Pulmonary artery endothelial cell (primary cell): ENCODE measurements around the gene LAMA4. TPM values are rescaled to one million over a fixed set of nuclear protein-coding genes. Genes with fewer than 3 reads are reported as not detected.

Experiments
- DNase-seq: peaks from one replicate; pipeline ENCODE4 v3.0.0-alpha.2; 2011; ENCODE audit warnings: low read depth, low spot score
- total RNA-seq: library from RNA; depleted of rRNA; stranded (reverse); fragments of >200 nt; gene quantifications from 2 replicates; pipeline ENCODE4 v1.2.3, GENCODE V29; 2014

LAMA4 gene
- total RNA-seq, 1 donor from 2014 or later = 516 TPM

GRCh38 chr6:112191509-112192020 is 62.8 kb downstream of the LAMA4 start:
- DNase-seq = no peak

GRCh38 chr6:112190164-112190563 is 64.2 kb downstream of the LAMA4 start:
- no peak for DNase-seq

GRCh38 chr6:112189494-112189893 is 64.9 kb downstream of the LAMA4 start:
- no peak for DNase-seq

- no peak for DNase-seq
Observed at GRCh38 chr6:112188906-112189305, 65.5 kb downstream of the LAMA4 start.

- no peak for DNase-seq
Observed at GRCh38 chr6:112187736-112188135, 66.6 kb downstream of the LAMA4 start.

- no peak for DNase-seq
Observed at GRCh38 chr6:112184951-112185350, 69.4 kb downstream of the LAMA4 start.

DNA sequence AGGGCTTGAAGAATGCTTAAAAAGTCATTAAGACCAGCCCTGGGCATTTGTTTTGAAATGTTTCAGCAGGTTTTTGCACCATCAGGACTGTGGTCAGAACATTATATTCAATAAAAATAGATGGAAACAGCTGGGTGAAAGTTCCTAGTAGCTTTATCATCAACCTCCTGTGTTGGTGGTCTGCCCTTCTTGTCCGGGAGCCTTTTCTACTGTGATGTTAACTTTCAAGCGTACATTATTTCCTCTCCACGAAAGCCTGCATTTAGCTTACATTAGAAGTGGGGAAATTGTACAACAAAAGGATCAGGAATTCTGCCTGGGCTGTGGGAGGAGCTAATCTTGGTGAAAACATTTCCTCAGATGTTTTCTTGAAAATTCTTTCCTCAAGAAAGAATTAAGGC is 71.1 kb downstream of the LAMA4 start:
- DNase-seq = no peak

GRCh38 chr6:112181130-112181529 is 73.2 kb downstream of the LAMA4 start:
- DNase-seq = no peak

DNA sequence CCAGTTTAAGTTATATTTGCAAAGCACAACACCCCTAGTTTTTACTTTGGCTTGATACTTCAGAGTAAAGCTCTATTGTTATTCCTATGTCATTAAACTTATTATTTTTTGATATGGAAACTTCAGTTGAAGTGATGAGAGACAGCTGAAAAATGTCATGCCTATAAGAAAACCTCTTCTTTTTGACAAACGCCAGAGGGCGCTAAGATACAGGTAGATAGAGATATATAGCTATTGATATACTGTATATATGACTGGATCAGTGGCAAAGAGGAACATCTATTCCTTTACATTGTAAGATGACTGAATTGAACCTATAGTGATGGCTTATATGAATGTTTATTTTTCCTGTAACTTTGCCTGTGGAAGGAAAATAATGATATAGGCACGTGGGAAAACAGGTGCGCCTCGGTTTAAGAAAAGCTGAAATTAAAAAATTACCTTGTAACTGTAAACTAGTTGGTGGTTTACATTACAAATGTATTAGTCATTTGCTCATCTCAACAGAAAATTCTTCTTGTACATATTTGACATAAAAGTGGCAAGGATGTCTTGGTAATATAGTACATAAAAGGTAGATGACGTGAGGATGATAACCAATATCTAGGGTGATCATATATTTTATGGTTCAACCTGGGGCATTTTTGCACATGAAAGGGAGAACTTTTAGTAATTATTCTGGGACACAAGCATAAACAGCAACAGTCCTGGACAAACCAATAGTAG is 74.1 kb downstream of the LAMA4 start:
- peak; percentile 63 for DNase-seq

GRCh38 chr6:112179631-112180030 is 74.7 kb downstream of the LAMA4 start:
- DNase-seq = no peak

DNA sequence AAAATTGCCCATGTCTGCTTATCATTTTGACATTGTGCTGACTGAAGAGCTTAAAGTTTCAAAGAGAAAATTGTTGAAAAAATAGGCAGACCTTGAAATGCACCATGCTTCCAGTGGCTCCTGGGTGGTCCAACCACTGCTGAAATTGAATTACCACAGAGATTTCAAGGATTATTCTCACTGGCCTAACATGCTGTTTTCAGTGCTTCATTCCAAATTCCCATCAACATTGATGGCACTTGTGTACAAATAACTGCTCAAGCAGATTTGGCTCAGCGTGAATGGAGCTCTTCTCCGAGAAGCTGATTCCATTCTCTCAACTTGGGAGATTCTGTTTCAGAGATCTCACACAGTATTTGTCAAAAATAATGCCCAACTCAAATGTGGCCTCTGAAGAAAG is 75.5 kb downstream of the LAMA4 start:
- no peak for DNase-seq

DNA sequence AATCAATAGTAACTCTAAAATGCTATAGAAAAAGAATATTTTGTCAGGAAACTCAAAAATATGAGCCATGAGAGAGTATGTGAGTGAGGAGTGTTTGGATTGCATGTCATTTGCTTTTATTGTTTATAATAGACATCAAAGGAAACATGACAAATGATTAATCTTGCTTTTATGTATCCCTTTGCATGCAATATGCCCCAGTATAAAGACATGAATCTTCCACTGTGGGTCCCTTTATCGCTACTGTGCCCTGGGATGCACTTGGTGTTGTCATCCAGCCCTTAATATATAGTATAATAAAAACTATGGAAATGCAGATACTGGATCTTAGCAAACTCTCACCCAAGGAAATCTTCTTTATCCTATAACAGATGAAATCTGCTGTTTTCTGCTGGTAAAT is 77.3 kb downstream of the LAMA4 start:
- DNase-seq = no peak

DNA sequence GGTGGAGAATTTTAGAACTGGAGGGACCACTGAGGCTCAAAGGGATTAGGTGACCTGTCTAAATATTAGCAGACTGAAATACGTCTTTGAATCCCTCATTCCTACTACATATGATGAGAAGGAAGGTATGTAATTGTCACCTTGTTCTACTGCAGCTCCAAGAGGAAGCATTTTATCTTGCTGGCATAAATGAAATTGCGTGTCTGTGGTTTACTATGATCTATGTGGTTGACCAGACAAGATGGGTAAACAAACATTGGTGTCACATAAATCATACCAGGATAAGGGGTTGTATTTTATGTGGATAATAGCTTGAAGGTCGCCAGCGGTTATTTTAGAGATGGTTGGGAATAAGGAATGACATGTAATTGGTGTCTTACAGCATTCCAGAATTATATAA is 78.2 kb downstream of the LAMA4 start:
- DNase-seq = no peak

DNA sequence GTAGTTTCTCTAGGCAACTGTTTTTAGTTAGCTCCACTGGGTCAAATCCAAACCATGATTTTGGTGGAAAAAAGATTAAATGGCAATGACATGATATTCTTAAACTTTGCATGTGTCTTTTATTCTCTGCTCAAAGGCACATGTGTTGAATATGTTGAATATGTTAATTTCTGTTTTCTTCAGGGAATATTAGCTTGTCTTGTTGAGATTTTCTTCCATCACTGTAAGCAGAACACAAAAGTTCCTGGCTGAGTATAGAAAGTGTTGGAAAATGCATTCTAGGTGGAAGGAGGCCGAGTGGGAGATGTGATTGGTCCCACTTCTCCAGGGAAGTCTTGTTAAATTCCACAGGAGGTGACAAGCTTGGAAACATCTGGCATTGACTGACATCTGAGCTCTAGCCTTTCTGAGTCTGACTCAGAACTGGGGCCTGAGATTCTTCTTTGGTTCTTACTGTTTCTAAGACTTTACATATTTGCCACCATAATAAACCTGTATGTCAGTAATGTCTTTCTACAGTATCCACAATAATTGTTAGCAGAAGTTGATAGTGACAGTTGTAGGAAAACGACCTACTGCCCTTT is 81.1 kb downstream of the LAMA4 start:
- no peak for DNase-seq

GRCh38 chr6:112172540-112172939 is 81.8 kb downstream of the LAMA4 start:
- DNase-seq = no peak

- no peak for DNase-seq
Observed at GRCh38 chr6:112169541-112169940, 84.8 kb downstream of the LAMA4 start.

DNA sequence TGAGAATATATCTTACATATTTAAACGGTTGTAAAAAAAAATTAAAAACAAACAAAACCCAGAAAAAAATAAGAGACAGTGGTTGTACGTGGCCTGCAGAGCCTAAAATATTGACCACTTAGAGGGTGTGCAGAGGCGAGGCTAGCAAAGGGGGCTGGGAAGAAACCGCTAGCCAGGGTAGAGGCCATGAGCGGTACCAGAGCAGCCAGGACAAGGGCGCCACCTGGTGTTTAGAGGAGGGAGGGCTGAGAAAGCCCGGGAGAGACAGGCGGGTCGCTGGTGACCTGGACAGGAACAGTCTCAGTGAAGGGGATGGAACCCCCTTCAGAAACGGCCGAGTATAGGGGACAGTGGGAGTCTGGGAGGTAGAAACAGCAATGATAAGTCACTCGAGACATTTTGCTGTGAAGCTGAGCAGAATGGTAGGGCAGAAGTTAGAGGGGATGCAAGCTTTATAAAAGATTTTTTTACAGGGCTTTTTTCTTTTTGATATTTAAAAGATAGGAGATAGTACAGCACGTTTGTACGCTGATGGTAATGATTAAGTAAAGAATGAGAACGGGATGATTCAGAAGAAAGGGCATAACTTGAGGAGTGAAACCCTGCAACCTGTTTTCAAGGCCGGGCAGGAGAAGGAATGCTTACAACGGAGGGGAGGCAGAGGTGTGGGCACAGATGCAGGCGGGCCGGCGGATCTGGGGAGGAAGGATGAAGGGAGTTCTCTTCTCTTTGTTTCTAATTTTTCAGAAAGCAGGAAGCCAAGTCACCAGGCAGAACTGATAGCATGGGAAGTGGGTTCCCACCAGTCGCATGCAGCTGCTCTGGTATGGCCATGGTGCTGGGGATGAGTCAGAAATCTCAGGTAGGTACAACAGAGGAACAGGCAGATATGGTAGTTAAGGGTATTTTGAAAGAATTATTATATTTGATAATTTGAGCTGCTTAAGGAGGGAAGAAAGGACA is 90.8 kb downstream of the LAMA4 start:
- DNase-seq = no peak

- DNase-seq = no peak
Observed at GRCh38 chr6:112160745-112161144, 93.6 kb downstream of the LAMA4 start.

- DNase-seq = no peak
Observed at GRCh38 chr6:112156668-112157067, 97.7 kb downstream of the LAMA4 start.

DNA sequence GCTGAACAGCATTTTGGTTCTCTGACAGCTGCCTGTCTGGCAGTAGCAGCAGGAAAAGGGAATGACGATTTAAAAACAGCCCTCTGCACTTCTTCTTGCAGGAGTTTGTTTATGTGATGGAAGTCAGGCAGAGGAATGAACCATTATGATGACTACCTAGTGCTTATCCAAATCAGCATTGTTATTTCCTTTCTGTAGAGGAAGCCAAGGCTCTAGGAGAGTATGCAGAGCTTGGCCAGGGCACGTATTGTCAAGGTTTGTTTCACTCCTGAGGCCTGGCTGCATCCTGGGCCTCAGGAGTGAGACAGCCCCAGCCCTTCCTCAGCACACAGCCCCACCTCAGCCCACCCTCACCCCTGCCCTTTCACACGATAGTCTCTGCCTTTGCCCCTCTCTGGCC is 98.5 kb downstream of the LAMA4 start:
- DNase-seq = peak; percentile 20

GRCh38 chr6:112154711-112155110 is 99.7 kb downstream of the LAMA4 start:
- no peak for DNase-seq
